ENCODE results near the gene PTMS. TPM values are rescaled to one million over a fixed set of nuclear protein-coding genes. Genes with fewer than 3 reads are reported as not detected.
A peak's percentile ranks its signal among the peaks of the same experiment; 100 is the strongest.

The PTMS gene
- total and polyA plus RNA-seq, 2 experiments from 2014 or later, result 180 to 315 TPM

DNA sequence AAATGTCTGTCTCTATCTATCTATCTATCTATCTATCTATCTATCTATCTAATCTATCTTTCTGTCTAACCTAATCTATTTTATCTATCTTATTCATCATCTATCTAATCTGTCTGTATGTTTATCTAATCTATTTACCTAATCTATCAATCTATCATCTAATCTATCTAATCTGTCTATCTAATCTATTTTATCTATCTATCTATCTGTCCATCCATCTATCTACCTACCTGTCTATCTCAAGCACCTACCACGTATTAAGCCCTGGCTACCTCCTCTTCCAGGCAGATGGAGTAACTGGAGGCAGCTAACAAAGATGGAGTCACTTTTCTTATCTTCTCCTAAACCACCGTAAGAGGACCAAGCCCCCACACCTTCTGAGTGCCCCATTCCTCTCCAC, 28.9 kb downstream of the PTMS start:
- Histone ChIP-seq H3K36me3 (replicated peaks; ENCODE audit: insufficient read depth, low read depth) (no peaks in the 10 kb centered on the region), H2AFZ (no peak overlapping the region), H3K9me3 (ENCODE audit: low read depth) (no peaks in the 10 kb centered on the region), H3K9me2 (replicated peaks; ENCODE audit: insufficient read depth) (no peaks in the 10 kb centered on the region), H3K4me2 (no peak overlapping the region), H3K4me1 (ENCODE audit: insufficient read depth) (peaks cover 8% of the 10 kb centered on the region), H3K79me2 (no peaks in the 10 kb centered on the region), H3K27me3 (no peaks in the 10 kb centered on the region), H4K20me1 (ENCODE audit: insufficient read depth, poor library complexity, severe bottlenecking) (no peaks in the 10 kb centered on the region), H3K27ac (no peak overlapping the region), H3K4me3 (no peak overlapping the region)
- 77% methylated on average over 2 of the region's 2 CpGs for WGBS (ENCODE audit: low lambda C conversion rate, missing lambda C conversion rate)
- no peak for DNase-seq (ENCODE audit: low spot score)
- no peak for TF ChIP-seq EZH2 (IDR thresholded peaks at IDR 0.05; ENCODE audit: borderline replicate concordance)

DNA sequence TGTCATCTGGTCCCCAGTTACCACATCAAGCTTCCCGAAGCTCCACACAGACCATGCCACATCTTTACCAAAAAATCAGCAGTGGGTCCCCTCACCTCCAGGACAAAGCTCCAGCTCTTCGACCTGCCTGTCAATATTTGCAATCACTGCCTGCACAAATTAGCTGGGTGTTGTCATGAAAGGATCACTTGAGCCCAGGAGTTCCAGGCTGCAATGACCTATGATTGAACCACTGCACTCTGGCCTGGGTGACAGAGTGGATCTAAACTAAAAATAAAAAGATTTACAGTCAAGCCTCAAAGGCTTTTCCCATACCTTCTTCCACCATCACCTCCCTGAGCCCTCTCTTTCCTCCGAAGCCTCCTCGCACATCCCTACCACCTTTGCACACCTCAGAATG, 30.4 kb downstream of the PTMS start:
- WGBS (ENCODE audit: low lambda C conversion rate, missing lambda C conversion rate), result 85% methylated on average over 4 of the region's 4 CpGs
- no peaks in the 10 kb centered on the region for H3K9me2 ChIP-seq (replicated peaks; ENCODE audit: insufficient read depth)
- no peaks in the 10 kb centered on the region for H4K20me1 ChIP-seq (ENCODE audit: insufficient read depth, poor library complexity, severe bottlenecking)
- no peak for DNase-seq (ENCODE audit: low spot score)
- no peaks in the 10 kb centered on the region for H3K79me2 ChIP-seq
- no peak overlapping the region for H3K4me3 ChIP-seq
- TF ChIP-seq EZH2phosphoT487 (IDR thresholded peaks at IDR 0.05; ENCODE audit: low read depth, severe bottlenecking, unreplicated experiment) (no peak), EZH2 (IDR thresholded peaks at IDR 0.05; ENCODE audit: borderline replicate concordance) (no peak)
- TF ChIP-seq, protein P1, sequence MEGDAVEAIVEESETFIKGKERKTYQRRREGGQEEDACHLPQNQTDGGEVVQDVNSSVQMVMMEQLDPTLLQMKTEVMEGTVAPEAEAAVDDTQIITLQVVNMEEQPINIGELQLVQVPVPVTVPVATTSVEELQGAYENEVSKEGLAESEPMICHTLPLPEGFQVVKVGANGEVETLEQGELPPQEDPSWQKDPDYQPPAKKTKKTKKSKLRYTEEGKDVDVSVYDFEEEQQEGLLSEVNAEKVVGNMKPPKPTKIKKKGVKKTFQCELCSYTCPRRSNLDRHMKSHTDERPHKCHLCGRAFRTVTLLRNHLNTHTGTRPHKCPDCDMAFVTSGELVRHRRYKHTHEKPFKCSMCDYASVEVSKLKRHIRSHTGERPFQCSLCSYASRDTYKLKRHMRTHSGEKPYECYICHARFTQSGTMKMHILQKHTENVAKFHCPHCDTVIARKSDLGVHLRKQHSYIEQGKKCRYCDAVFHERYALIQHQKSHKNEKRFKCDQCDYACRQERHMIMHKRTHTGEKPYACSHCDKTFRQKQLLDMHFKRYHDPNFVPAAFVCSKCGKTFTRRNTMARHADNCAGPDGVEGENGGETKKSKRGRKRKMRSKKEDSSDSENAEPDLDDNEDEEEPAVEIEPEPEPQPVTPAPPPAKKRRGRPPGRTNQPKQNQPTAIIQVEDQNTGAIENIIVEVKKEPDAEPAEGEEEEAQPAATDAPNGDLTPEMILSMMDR (IDR thresholded peaks at IDR 0.05; ENCODE audit: poor library complexity), result no peak
- H3K4me1 ChIP-seq (ENCODE audit: insufficient read depth), result peaks cover 8% of the 10 kb centered on the region
- H3K9me3 ChIP-seq (ENCODE audit: low read depth), result no peaks in the 10 kb centered on the region
- no peak overlapping the region for H3K4me2 ChIP-seq
- H3K27me3 ChIP-seq, result no peaks in the 10 kb centered on the region
- peak overlapping the region; percentile 40 for H3K27ac ChIP-seq
- H2AFZ ChIP-seq, result no peak overlapping the region
- no peaks in the 10 kb centered on the region for H3K36me3 ChIP-seq (replicated peaks; ENCODE audit: insufficient read depth, low read depth)

DNA sequence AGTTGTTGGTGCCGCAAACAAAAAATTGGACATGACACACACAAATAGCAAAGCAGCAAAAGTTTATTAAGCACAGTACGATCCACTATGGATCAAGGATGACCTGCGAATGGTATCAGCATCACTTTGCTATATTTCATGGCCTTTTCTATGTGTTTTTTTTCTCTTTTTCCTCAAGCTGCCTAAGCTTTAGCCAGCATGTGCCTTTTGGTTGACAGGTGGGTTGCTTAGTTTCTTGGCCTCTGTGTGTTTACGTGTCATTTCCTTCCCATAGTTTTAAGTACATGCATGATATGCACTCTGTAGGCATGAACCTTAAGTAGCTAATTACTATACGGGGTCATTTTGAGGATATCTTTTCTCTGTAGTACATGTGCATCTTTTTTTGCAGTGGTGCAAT, 33.0 kb downstream of the PTMS start:
- H4K20me1 ChIP-seq (ENCODE audit: insufficient read depth, poor library complexity, severe bottlenecking), result no peaks in the 10 kb centered on the region
- DNase-seq (ENCODE audit: low spot score), result no peak
- TF ChIP-seq EZH2phosphoT487 (IDR thresholded peaks at IDR 0.05; ENCODE audit: low read depth, severe bottlenecking, unreplicated experiment) (no peak), EZH2 (IDR thresholded peaks at IDR 0.05; ENCODE audit: borderline replicate concordance) (no peak)
- TF ChIP-seq, protein P1 (IDR thresholded peaks at IDR 0.05; ENCODE audit: poor library complexity), result no peak
- H3K4me1 ChIP-seq (ENCODE audit: insufficient read depth), result no peaks in the 10 kb centered on the region
- no peak overlapping the region for H3K4me3 ChIP-seq
- H2AFZ ChIP-seq, result no peak overlapping the region
- no peak overlapping the region for H3K4me2 ChIP-seq
- H3K9me2 ChIP-seq (replicated peaks; ENCODE audit: insufficient read depth), result no peaks in the 10 kb centered on the region
- H3K9me3 ChIP-seq (ENCODE audit: low read depth), result no peaks in the 10 kb centered on the region
- H3K27ac ChIP-seq, result no peak overlapping the region
- H3K27me3 ChIP-seq, result no peaks in the 10 kb centered on the region
- H3K36me3 ChIP-seq (replicated peaks; ENCODE audit: insufficient read depth, low read depth), result no peaks in the 10 kb centered on the region
- H3K79me2 ChIP-seq, result no peaks in the 10 kb centered on the region
- WGBS (ENCODE audit: low lambda C conversion rate, missing lambda C conversion rate), result 97% methylated on average over 5 of the region's 5 CpGs

DNA sequence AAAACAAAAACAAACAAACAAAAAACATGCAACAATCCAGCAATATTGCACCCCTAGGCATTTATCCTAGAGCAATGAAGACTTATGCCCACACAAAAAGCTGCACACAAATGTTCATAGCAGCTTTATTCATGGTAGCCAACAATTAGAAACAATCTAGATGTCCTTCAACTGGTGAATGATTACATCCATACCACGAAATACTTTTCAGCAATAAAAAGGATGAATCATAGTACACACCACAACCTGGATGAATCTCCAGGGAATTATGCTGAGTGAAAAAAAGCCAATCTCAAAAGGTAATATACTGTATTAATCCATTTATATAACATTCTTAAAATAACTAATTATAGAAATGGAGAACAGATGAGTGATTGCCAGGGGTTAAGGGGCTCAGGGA, 41.0 kb downstream of the PTMS start:
- Histone ChIP-seq H3K27ac (no peak overlapping the region), H3K9me2 (replicated peaks; ENCODE audit: insufficient read depth) (no peaks in the 10 kb centered on the region), H3K27me3 (no peaks in the 10 kb centered on the region), H3K79me2 (no peaks in the 10 kb centered on the region), H3K9me3 (ENCODE audit: low read depth) (no peaks in the 10 kb centered on the region), H3K4me1 (ENCODE audit: insufficient read depth) (no peaks in the 10 kb centered on the region), H4K20me1 (ENCODE audit: insufficient read depth, poor library complexity, severe bottlenecking) (no peaks in the 10 kb centered on the region), H2AFZ (no peak overlapping the region), H3K4me2 (no peak overlapping the region), H3K4me3 (no peak overlapping the region), H3K36me3 (replicated peaks; ENCODE audit: insufficient read depth, low read depth) (no peaks in the 10 kb centered on the region)
- no peak for DNase-seq (ENCODE audit: low spot score)
- TF ChIP-seq EZH2phosphoT487 (IDR thresholded peaks at IDR 0.05; ENCODE audit: low read depth, severe bottlenecking, unreplicated experiment), result no peak
- TF ChIP-seq, protein P1 (IDR thresholded peaks at IDR 0.05; ENCODE audit: poor library complexity), result no peak
- TF ChIP-seq EZH2 (IDR thresholded peaks at IDR 0.05; ENCODE audit: borderline replicate concordance), result no peak
- WGBS (ENCODE audit: low lambda C conversion rate, missing lambda C conversion rate), result 73% methylated on average over 1 of the region's 1 CpG
